Liver (tissue), 3 donors: ENCODE results near the gene S100A12.

Experiments
- CTCF ChIP-seq: fragments of 150-350 bp; IDR thresholded peaks from 2 replicates; pipeline ENCODE4 v1.5.1; 2017; ENCODE audit warnings: improper control_type of control experiment, low read depth, low read length; ENCODE audit not compliant: missing input control
- FOXA1 ChIP-seq: IDR thresholded peaks from 2 replicates; pipeline ENCODE4 v1.6.1; 2016; ENCODE audit warnings: antibody characterized with exemption
- JUND ChIP-seq, 2 donors: IDR thresholded peaks; 2 replicates each; pipeline ENCODE4 v1.6.1; 2016; ENCODE audit warnings: antibody characterized with exemption in 2 of 2
- TAF1 ChIP-seq: conservative IDR thresholded peaks from 2 replicates; pipeline ENCODE4 v1.6.1; 2016; ENCODE audit warnings: antibody characterized with exemption, mild to moderate bottlenecking
- YY1 ChIP-seq: IDR thresholded peaks from 2 replicates; pipeline ENCODE4 v1.6.1; 2016; ENCODE audit warnings: antibody characterized with exemption, mild to moderate bottlenecking
- TF ChIP-seq, protein P1 (sequence below): IDR thresholded peaks from 2 replicates; pipeline ENCODE4 v1.6.1; 2016; ENCODE audit warnings: antibody characterized with exemption, mild to moderate bottlenecking
- donor health status: healthy.
- donor health status: healthy.

DNA sequence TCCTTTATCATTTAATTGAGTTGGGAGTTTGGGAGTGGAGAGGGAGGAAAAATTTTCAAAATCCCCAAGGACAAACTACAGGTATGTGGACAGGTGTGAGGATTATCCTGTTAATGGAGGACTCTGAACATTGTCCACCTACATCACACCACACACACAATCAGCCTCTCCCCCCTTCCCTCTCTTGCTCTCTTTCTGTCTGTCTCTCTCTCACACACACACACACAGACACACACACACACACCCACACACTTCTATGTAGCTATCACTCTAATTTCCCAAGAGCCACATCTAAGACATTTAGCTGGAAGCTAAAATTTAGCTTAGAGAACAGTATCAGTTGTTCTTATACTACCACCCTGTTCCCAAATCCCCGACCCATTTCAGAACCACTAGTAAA is 14.0 kb upstream of the S100A12 start:
- TF ChIP-seq CTCF (no peak), TAF1 (no peak), JUND (IDR thresholded peaks at IDR 0.05) (no peak), YY1 (no peak), FOXA1 (no peak)
- TF ChIP-seq, protein P1, sequence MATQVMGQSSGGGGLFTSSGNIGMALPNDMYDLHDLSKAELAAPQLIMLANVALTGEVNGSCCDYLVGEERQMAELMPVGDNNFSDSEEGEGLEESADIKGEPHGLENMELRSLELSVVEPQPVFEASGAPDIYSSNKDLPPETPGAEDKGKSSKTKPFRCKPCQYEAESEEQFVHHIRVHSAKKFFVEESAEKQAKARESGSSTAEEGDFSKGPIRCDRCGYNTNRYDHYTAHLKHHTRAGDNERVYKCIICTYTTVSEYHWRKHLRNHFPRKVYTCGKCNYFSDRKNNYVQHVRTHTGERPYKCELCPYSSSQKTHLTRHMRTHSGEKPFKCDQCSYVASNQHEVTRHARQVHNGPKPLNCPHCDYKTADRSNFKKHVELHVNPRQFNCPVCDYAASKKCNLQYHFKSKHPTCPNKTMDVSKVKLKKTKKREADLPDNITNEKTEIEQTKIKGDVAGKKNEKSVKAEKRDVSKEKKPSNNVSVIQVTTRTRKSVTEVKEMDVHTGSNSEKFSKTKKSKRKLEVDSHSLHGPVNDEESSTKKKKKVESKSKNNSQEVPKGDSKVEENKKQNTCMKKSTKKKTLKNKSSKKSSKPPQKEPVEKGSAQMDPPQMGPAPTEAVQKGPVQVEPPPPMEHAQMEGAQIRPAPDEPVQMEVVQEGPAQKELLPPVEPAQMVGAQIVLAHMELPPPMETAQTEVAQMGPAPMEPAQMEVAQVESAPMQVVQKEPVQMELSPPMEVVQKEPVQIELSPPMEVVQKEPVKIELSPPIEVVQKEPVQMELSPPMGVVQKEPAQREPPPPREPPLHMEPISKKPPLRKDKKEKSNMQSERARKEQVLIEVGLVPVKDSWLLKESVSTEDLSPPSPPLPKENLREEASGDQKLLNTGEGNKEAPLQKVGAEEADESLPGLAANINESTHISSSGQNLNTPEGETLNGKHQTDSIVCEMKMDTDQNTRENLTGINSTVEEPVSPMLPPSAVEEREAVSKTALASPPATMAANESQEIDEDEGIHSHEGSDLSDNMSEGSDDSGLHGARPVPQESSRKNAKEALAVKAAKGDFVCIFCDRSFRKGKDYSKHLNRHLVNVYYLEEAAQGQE = no peak
